BJ (cell line): ENCODE measurements around the gene TMEM132C. TPM values are rescaled to one million over a fixed set of nuclear protein-coding genes. Genes with fewer than 3 reads are reported as not detected.

Experiments
- CTCF ChIA-PET: fragments of 350-600 bp; formaldehyde crosslinking; extraction: SDS; loops from one replicate; lab custom pipeline; 2021; ENCODE audit warnings: antibody characterized with exemption, inconsistent platforms; lab: Yijun Ruan, JAX
- POLR2A ChIA-PET: fragments of 300-600 bp; sonication (Branson Sonifier 250); formaldehyde crosslinking; extraction: SDS; loops from one replicate; lab custom pipeline; 2021; ENCODE audit warnings: antibody characterized with exemption; lab: Charles Lee
- DNase-seq: peaks from one replicate; pipeline ENCODE4 v3.0.0-alpha.2; 2011; ENCODE audit warnings: low read depth
- H3K27me3 ChIP-seq: 2 replicates; pipeline ENCODE4 v1.6.0; 2011; ENCODE audit warnings: low read length; ENCODE audit not compliant: control insufficient read depth, insufficient read depth
- H3K36me3 ChIP-seq: 2 replicates; pipeline ENCODE4 v1.5.1; 2011; ENCODE audit warnings: low read length; ENCODE audit not compliant: control insufficient read depth, insufficient read depth
- H3K4me3 ChIP-seq: 2 replicates; pipeline ENCODE4 v1.5.1; 2011; ENCODE audit warnings: low read depth, mild to moderate bottlenecking, control low read depth, low read length
- CTCF ChIP-seq: IDR thresholded peaks from 2 replicates; pipeline ENCODE4 v1.5.1; 2011; ENCODE audit warnings: low read depth, mild to moderate bottlenecking, control low read depth, inconsistent platforms, low read length, moderate library complexity; ENCODE audit not compliant: insufficient read depth
- polyA plus RNA-seq: library from polyadenylated mRNA; depleted of rRNA; stranded (reverse); fragments of >200 nt; gene quantifications from 2 replicates; pipeline ENCODE4 v1.2.3, GENCODE V29; 2011

Gene TMEM132C
- polyA plus RNA-seq, 1 experiment = not detected

DNA sequence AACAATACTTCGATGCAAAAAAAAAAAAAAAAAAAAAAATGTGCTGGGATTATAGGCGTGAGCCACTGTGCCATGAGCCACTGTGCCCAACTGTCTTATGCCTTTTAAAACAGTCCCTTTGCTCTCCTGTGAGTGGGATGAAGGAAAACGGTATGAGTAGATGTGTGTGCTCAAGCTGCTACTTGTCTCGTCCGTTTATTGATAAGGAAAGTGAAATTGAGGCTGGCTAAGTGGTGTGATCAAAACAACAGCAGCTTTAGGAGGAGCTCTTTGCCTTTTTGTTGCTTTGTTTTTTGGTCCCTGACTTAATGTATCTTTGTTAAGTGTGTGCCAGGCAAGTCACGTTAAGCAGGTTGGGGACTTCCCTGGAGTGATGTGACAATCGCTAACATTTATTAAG, 275.9 kb downstream of the TMEM132C start:
- POLR2A ChIA-PET = no interaction called here
- no peaks in the 10 kb centered on the region for H3K36me3 ChIP-seq

DNA sequence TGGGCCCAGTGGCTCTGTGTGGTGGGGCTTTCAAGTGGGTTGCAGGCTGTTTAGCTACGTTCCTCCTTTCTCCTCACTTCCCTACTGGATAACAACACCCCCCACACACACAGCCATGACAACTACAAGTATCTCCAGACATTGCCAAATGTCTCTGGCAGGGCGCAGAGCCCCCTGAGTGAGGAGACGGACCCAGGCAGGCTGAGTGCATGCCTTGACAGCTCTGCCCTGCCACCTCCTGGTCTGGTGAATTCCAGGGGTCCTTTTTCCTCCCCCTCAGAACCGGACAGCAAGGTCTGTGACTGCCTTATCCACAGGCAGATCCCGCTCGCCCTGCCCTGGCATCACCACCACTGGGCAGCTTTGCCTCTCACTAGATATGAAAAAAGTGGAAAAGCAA, 276.5 kb downstream of the TMEM132C start:
- Histone ChIP-seq H3K27me3 (no peaks in the 10 kb centered on the region), H3K4me3 (no peak overlapping the region), H3K36me3 (no peaks in the 10 kb centered on the region)
- no peak for TF ChIP-seq CTCF
- ChIA-PET POLR2A (no interaction called here), CTCF (no interaction called here)
- no peak for DNase-seq

More for the DNA sequence above, 275.9 kb downstream of the TMEM132C start:
- Histone ChIP-seq H3K4me3 (no peak overlapping the region), H3K27me3 (no peaks in the 10 kb centered on the region)
- CTCF ChIA-PET = no interaction called here
- no peak for DNase-seq
- TF ChIP-seq CTCF = no peak

DNA sequence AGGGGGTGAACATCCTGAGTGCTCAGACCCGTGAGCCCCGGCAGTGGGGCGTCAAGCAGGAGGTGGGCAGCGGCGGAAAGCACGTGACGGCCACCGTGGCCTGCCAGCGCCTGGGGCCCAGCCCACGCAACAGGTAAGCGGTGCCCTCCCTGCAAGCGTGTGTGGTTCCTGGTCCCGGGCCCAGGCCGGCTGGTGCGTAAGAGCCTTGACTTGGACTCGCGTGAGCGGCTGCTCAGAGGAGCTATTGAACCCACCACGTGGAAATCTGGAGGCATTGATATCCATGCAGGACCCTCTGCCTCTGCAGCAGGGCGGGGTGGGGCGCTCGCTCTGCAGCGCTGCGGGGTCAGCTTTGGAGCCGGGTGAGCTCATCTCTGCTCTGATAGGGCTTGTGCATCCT, 277.0 kb downstream of the TMEM132C start:
- TF ChIP-seq CTCF = no peak
- Histone ChIP-seq H3K27me3 (no peaks in the 10 kb centered on the region), H3K4me3 (no peak overlapping the region), H3K36me3 (no peaks in the 10 kb centered on the region)
- ChIA-PET CTCF (no interaction called here), POLR2A (no interaction called here)
- no peak for DNase-seq

DNA sequence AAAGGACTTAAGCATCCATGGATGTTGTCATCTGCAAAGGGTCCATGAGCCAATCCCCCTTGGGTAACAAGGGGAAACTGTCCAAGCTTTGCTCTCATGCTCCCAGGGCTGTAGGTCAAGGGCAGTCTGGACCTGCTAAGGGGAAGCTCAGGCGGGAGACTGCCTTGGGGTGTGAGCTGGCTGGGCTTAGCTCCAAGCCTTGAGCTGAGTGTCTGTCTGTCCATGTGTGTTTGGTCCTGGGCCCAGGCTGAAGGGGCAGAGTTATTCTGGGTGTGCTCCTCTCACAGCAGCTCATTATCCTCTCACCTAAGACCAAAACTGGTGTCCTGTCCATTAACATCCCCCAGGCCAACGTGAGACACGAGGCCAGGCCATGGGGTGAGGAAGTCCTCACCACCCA, 282.0 kb downstream of the TMEM132C start:
- Histone ChIP-seq H3K36me3 (no peaks in the 10 kb centered on the region), H3K4me3 (no peak overlapping the region), H3K27me3 (no peaks in the 10 kb centered on the region)
- POLR2A ChIA-PET = no interaction called here
- CTCF ChIA-PET = no interaction called here
- TF ChIP-seq CTCF = no peak
- no peak for DNase-seq

DNA sequence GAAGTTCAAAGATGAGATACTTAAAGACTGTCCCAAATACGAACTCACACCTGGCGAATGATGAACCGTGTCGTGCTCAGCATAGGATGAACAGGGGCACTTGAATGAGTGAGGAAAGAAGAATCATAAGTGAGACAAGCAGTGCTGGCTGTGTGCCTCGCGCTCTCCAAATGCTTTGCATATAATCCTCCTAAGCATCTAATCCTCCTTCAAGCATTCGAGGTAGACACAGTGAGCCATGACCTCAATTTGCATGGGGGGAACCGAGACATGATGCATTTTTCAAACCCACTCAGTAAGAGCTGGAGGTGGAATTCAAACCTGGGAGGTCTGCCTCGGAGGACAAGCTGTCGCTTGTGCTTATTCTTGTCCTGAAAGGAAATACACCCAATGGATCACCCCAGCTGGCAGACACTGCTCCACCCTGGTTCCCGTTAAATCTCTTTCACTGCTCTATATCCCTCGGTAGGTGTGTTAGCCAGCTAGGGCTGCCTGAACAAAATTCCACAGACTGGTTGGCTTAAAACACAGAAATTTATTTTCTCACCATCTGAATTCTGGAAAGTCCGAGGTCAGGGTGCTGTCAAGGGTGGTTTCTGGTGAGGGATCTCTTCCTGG, 282.7 kb downstream of the TMEM132C start:
- TF ChIP-seq CTCF = no peak
- POLR2A ChIA-PET = no interaction called here
- DNase-seq = no peak
- CTCF ChIA-PET = no interaction called here
- Histone ChIP-seq H3K27me3 (no peaks in the 10 kb centered on the region), H3K4me3 (no peak overlapping the region), H3K36me3 (no peaks in the 10 kb centered on the region)
